ENCODE results near the gene MOB2. TPM values are rescaled to one million over a fixed set of nuclear protein-coding genes. Genes with fewer than 3 reads are reported as not detected.

MOB2 gene
- total and polyA plus RNA-seq, 7 experiments from 2014 or later, result 37.6 to 59.8 (median 51.2) TPM

- Histone ChIP-seq H3K4me1 (ENCODE audit: control insufficient read depth in 2 of 2, insufficient read depth in 2 of 2, low read length in 2 of 2) (peaks cover 7 to 9% of the 10 kb centered on the region in 2 donors), H3K36me3 (ENCODE audit: control insufficient read depth in 2 of 3, insufficient read depth in 3 of 3, low read length in 3 of 3) (peaks cover 7 to 73% (median 8%) of the 10 kb centered on the region in 3 experiments), H3K27ac (ENCODE audit: low read depth, low read length) (no peak overlapping the region), H3K9me3 (ENCODE audit: control insufficient read depth in 2 of 3, low read length in 3 of 3) (no peaks in the 10 kb centered on the region), H3K4me3 (ENCODE audit: low read length) (no peak overlapping the region), H3K27me3 (ENCODE audit: control insufficient read depth in 2 of 2, insufficient read depth in 2 of 2, low read length in 2 of 2) (no peaks in the 10 kb centered on the region)
- intact Hi-C loops (cut with micrococcal nuclease), result no loop called here
- no peak for DNase-seq
- CTCF ChIA-PET, result no interaction called here
- POLR2A ChIA-PET, result no interaction called here
- H3K4me3 Mint-ChIP-seq, result no peak overlapping the region
- no peaks in the 10 kb centered on the region for H3K27me3 Mint-ChIP-seq
- peaks cover 8 to 22% (median 14%) of the 10 kb centered on the region in 7 donors for H3K4me1 Mint-ChIP-seq
- no peak for ATAC-seq
- no peak overlapping the region for H3K27ac Mint-ChIP-seq
- no peaks in the 10 kb centered on the region for H3K9me3 Mint-ChIP-seq
- H3K36me3 Mint-ChIP-seq, result peaks cover 0 to 11% (median 5%) of the 10 kb centered on the region in 5 donors
These were observed 3.8 kb downstream of the MOB2 start for GRCh38 chr11:1482581-1483444.

DNA sequence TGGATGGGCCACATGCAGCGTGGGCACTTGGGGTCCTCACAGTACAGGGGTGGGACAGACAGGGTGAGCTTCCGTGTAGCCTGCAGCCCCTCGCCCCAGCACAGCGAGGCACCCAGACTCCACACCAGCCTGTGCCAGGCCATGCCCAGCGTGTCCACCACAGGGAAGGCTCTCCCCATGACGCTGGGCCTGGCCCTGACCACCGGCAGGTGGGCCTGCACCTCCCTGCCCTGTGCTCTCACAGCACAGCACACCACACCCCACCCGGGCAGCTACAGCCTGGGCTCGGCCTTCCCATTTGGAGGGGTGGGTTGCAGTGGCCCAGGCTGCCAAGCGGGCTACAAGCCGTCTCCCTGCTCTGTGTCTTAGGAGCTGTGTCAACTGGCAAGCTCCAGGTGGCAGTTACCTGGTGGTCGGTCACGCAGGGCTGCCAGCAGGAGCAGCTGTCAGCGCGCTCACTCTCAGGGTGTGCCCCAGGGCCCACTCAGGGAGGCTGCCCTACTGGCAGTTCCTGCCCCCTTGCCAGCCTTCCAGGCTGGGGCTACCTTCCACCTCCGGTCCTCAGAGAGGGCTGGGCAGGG lies 4.6 kb downstream of the MOB2 start:
- Histone ChIP-seq H3K27me3 (ENCODE audit: control insufficient read depth in 2 of 2, insufficient read depth in 2 of 2, low read length in 2 of 2) (no peaks in the 10 kb centered on the region), H3K27ac (ENCODE audit: low read depth, low read length) (no peak overlapping the region), H3K9me3 (ENCODE audit: control insufficient read depth in 2 of 3, low read length in 3 of 3) (no peaks in the 10 kb centered on the region), H3K36me3 (ENCODE audit: control insufficient read depth in 2 of 3, insufficient read depth in 3 of 3, low read length in 3 of 3) (peaks cover 8 to 81% (median 10%) of the 10 kb centered on the region in 3 experiments), H3K4me3 (ENCODE audit: low read length) (no peak overlapping the region), H3K4me1 (ENCODE audit: control insufficient read depth in 2 of 2, insufficient read depth in 2 of 2, low read length in 2 of 2) (peaks cover under 1 to 9% of the 10 kb centered on the region in 2 donors)
- H3K27ac Mint-ChIP-seq, result peak overlapping the region in 1 of 9 donors; percentile 38
- peaks cover 0 to 20% (median 5%) of the 10 kb centered on the region in 5 donors for H3K36me3 Mint-ChIP-seq
- CTCF ChIA-PET, result no interaction called here
- no peaks in the 10 kb centered on the region for H3K9me3 Mint-ChIP-seq
- H3K4me1 Mint-ChIP-seq, result peaks cover 4 to 16% (median 11%) of the 10 kb centered on the region in 7 donors
- DNase-seq (no peak), ATAC-seq (no peak)
- intact Hi-C loops (cut with micrococcal nuclease), result no loop called here
- no peak overlapping the region for H3K4me3 Mint-ChIP-seq
- H3K27me3 Mint-ChIP-seq, result no peaks in the 10 kb centered on the region
- POLR2A ChIA-PET, result no interaction called here

DNA sequence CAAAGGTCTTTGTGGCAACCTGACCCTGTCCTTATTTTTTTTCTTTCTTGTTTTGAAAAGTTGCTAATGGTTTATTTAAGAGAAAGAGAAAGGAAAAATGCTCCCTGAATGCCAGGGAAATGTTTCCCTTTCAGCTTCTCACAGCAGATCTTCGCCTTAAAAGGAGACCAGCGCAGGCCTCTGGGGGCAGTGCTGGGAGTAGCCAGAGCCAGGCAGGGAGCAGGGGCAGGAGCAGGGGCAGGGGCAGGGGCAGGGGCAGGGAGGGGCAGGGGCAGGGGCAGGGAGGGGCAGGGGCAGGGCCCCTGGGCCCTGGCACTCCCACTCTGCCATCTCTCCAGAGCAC lies 5.1 kb downstream of the MOB2 start:
- H3K27ac Mint-ChIP-seq, result no peak overlapping the region
- no peaks in the 10 kb centered on the region for H3K27me3 Mint-ChIP-seq
- Histone ChIP-seq H3K9me3 (ENCODE audit: control insufficient read depth in 2 of 3, low read length in 3 of 3) (no peaks in the 10 kb centered on the region), H3K27me3 (ENCODE audit: control insufficient read depth in 2 of 2, insufficient read depth in 2 of 2, low read length in 2 of 2) (no peaks in the 10 kb centered on the region), H3K36me3 (ENCODE audit: control insufficient read depth in 2 of 3, insufficient read depth in 3 of 3, low read length in 3 of 3) (peaks cover 8 to 84% (median 12%) of the 10 kb centered on the region in 3 experiments), H3K4me3 (ENCODE audit: low read length) (no peak overlapping the region), H3K4me1 (ENCODE audit: control insufficient read depth in 2 of 2, insufficient read depth in 2 of 2, low read length in 2 of 2) (peaks cover 0 to 8% of the 10 kb centered on the region in 2 donors), H3K27ac (ENCODE audit: low read depth, low read length) (no peak overlapping the region)
- CTCF ChIA-PET, result no interaction called here
- intact Hi-C loops (cut with micrococcal nuclease), result no loop called here
- DNase-seq (no peak), ATAC-seq (no peak)
- H3K9me3 Mint-ChIP-seq, result no peaks in the 10 kb centered on the region
- peaks cover 0 to 21% (median 5%) of the 10 kb centered on the region in 5 donors for H3K36me3 Mint-ChIP-seq
- POLR2A ChIA-PET, result no interaction called here
- no peak overlapping the region for H3K4me3 Mint-ChIP-seq
- peaks cover 4 to 16% (median 11%) of the 10 kb centered on the region in 7 donors for H3K4me1 Mint-ChIP-seq

- no peak overlapping the region for H3K27ac Mint-ChIP-seq
- intact Hi-C loops (cut with micrococcal nuclease), result no loop called here
- peaks cover 0 to 2% of the 10 kb centered on the region in 2 donors for H3K4me1 ChIP-seq (ENCODE audit: control insufficient read depth in 2 of 2, insufficient read depth in 2 of 2, low read length in 2 of 2)
- peaks cover 4 to 14% (median 11%) of the 10 kb centered on the region in 7 donors for H3K4me1 Mint-ChIP-seq
- ChIA-PET CTCF (no interaction called here), POLR2A (no interaction called here)
- no peaks in the 10 kb centered on the region for H3K9me3 Mint-ChIP-seq
- no peak overlapping the region for H3K4me3 Mint-ChIP-seq
- H3K36me3 ChIP-seq (ENCODE audit: control insufficient read depth in 2 of 3, insufficient read depth in 3 of 3, low read length in 3 of 3), result peaks cover 8 to 84% (median 15%) of the 10 kb centered on the region in 3 experiments
- no peaks in the 10 kb centered on the region for H3K27me3 ChIP-seq (ENCODE audit: control insufficient read depth in 2 of 2, insufficient read depth in 2 of 2, low read length in 2 of 2)
- DNase-seq, result no peak
- H3K9me3 ChIP-seq (ENCODE audit: control insufficient read depth in 2 of 3, low read length in 3 of 3), result no peaks in the 10 kb centered on the region
- H3K36me3 Mint-ChIP-seq, result peaks cover 0 to 22% (median 5%) of the 10 kb centered on the region in 5 donors
- no peak overlapping the region for H3K27ac ChIP-seq (ENCODE audit: low read depth, low read length)
- H3K4me3 ChIP-seq (ENCODE audit: low read length), result no peak overlapping the region
- no peak for ATAC-seq
- no peaks in the 10 kb centered on the region for H3K27me3 Mint-ChIP-seq
These were observed 5.8 kb downstream of the MOB2 start for GRCh38 chr11:1480555-1481482.

DNA sequence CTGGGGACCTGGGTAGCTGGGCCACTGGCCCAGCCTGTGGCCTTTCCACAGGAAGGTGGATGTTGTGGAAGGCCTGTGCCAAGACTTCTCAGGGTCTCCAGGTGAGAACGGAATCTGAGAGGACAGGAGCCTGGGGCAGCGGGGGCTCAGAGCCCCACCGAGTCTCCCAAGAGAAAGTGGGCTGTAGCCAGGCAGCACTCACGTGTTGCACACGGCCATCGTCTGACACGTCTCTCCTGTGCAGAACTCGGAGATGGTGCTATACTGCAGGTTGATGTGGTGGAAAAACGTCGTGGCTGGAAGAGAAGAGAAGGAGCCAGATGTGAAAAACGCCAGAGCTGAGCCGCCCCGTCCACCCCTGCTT lies 6.4 kb downstream of the MOB2 start:
- POLR2A ChIA-PET, result no interaction called here
- peaks cover 2 to 12% (median 7%) of the 10 kb centered on the region in 7 donors for H3K4me1 Mint-ChIP-seq
- no peak for ATAC-seq
- intact Hi-C loops (cut with micrococcal nuclease), result no loop called here
- H3K27me3 Mint-ChIP-seq, result no peaks in the 10 kb centered on the region
- CTCF ChIA-PET, result no interaction called here
- Histone ChIP-seq H3K4me3 (ENCODE audit: low read length) (no peak overlapping the region), H3K27ac (ENCODE audit: low read depth, low read length) (no peak overlapping the region), H3K27me3 (ENCODE audit: control insufficient read depth in 2 of 2, insufficient read depth in 2 of 2, low read length in 2 of 2) (no peaks in the 10 kb centered on the region), H3K9me3 (ENCODE audit: control insufficient read depth in 2 of 3, low read length in 3 of 3) (no peaks in the 10 kb centered on the region), H3K36me3 (ENCODE audit: control insufficient read depth in 2 of 3, insufficient read depth in 3 of 3, low read length in 3 of 3) (peaks cover 8 to 85% (median 15%) of the 10 kb centered on the region in 3 experiments), H3K4me1 (ENCODE audit: control insufficient read depth in 2 of 2, insufficient read depth in 2 of 2, low read length in 2 of 2) (no peaks in the 10 kb centered on the region)
- no peak overlapping the region for H3K27ac Mint-ChIP-seq
- H3K36me3 Mint-ChIP-seq, result peaks cover 0 to 26% (median 5%) of the 10 kb centered on the region in 5 donors
- no peaks in the 10 kb centered on the region for H3K9me3 Mint-ChIP-seq
- H3K4me3 Mint-ChIP-seq, result no peak overlapping the region
- DNase-seq, result no peak

DNA sequence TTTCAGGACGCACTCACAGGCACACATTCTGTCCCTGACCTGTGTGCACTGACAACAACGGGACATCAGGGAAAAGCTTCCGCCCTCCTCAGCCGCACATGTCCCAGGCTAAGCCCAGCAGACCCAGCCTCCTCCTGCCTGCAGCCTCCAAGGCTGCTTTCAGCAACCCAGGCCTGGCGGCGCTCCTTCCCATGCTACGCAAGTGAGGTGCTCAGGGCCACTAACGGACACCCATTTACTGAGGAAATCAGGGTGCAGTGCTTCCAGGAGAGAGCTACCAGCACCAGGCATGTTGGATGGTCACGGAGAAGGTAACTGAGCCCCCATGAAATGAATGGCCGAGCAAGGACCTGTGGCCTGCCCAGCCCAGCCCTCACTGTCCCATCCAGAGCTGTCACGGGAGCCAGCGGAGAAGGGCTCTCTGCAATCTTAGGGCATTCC lies 6.9 kb downstream of the MOB2 start:
- Histone ChIP-seq H3K27ac (ENCODE audit: low read depth, low read length) (no peak overlapping the region), H3K36me3 (ENCODE audit: control insufficient read depth in 2 of 3, insufficient read depth in 3 of 3, low read length in 3 of 3) (peaks cover 8 to 85% (median 15%) of the 10 kb centered on the region in 3 experiments), H3K4me1 (ENCODE audit: control insufficient read depth in 2 of 2, insufficient read depth in 2 of 2, low read length in 2 of 2) (no peaks in the 10 kb centered on the region), H3K4me3 (ENCODE audit: low read length) (no peak overlapping the region), H3K27me3 (ENCODE audit: control insufficient read depth in 2 of 2, insufficient read depth in 2 of 2, low read length in 2 of 2) (no peaks in the 10 kb centered on the region), H3K9me3 (ENCODE audit: control insufficient read depth in 2 of 3, low read length in 3 of 3) (no peaks in the 10 kb centered on the region)
- POLR2A ChIA-PET, result no interaction called here
- H3K27ac Mint-ChIP-seq, result no peak overlapping the region
- ATAC-seq (no peak), DNase-seq (no peak)
- CTCF ChIA-PET, result no interaction called here
- H3K27me3 Mint-ChIP-seq, result no peaks in the 10 kb centered on the region
- intact Hi-C loops (cut with micrococcal nuclease), result no loop called here
- no peak overlapping the region for H3K4me3 Mint-ChIP-seq
- peaks cover 0 to 27% (median 5%) of the 10 kb centered on the region in 5 donors for H3K36me3 Mint-ChIP-seq
- peaks cover 0 to 11% (median 4%) of the 10 kb centered on the region in 7 donors for H3K4me1 Mint-ChIP-seq
- H3K9me3 Mint-ChIP-seq, result no peaks in the 10 kb centered on the region
